Measurements from ENCODE around the gene CNKSR2.
"Not testable (repeated sequence)": the region's sequence is repeated elsewhere in the genome, so short reads cannot be mapped to it uniquely, and the experiment has no call there.

DNA sequence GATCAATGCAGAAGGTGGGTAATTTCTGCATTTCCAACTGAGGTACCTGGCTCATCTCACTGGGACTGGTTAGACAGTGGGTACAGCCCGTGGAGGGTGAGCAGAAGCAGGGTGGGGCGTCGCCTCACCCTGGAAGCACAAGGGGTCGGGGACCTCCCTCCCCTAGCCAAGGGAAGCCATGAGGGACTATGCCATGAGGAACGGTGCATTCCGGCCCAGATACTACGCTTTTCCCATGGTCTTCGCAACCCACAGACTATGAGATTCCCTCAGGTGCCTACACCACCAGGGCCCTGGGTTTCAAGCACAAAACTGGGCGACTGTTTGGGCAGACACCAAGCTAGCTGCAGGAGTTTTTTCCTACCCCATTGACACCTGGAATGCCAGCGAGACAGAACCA is 170.4 kb downstream of the CNKSR2 start:
- TF ChIP-seq POLR2AphosphoS5 (IDR thresholded peaks at IDR 0.05; ENCODE audit: low read depth, low read length); POLR2A (IDR thresholded peaks at IDR 0.05; ENCODE audit: low read depth, low read length); TAF1 (IDR thresholded peaks at IDR 0.05; ENCODE audit: borderline replicate concordance, low read depth, low read length): not testable (repeated sequence)
